Hepatocyte (in vitro differentiated cells): ENCODE measurements around the gene LASP1NB.

Source experiments
- DNase-seq: peaks from one replicate; pipeline ENCODE4 v3.0.0-alpha.2; 2016; ENCODE audit warnings: low spot score
- H2AFZ ChIP-seq: fragments of 200-600 bp; sonication (generic); 2 replicates; pipeline ENCODE4 v1.6.0; 2016; ENCODE audit warnings: antibody characterized with exemption, mild to moderate bottlenecking
- H3K27ac ChIP-seq: fragments of 200-600 bp; sonication (generic); 2 replicates; pipeline ENCODE4 v1.5.1; 2016; ENCODE audit warnings: mild to moderate bottlenecking
- H3K27me3 ChIP-seq: fragments of 200-600 bp; sonication (generic); 2 replicates; pipeline ENCODE4 v1.6.1; 2016
- H3K36me3 ChIP-seq: fragments of 200-600 bp; sonication (generic); replicated peaks from 2 replicates; pipeline ENCODE4 v1.5.1; 2016; ENCODE audit warnings: low read depth; ENCODE audit not compliant: insufficient read depth
- H3K4me1 ChIP-seq: fragments of 200-600 bp; sonication (generic); 2 replicates; pipeline ENCODE4 v1.5.1; 2016; ENCODE audit warnings: mild to moderate bottlenecking, moderate library complexity; ENCODE audit not compliant: insufficient read depth
- H3K4me2 ChIP-seq: fragments of 200-600 bp; sonication (generic); 2 replicates; pipeline ENCODE4 v1.6.0; 2016
- H3K4me3 ChIP-seq: fragments of 200-600 bp; sonication (generic); 2 replicates; pipeline ENCODE4 v1.5.1; 2016; ENCODE audit warnings: mild to moderate bottlenecking
- H3K79me2 ChIP-seq: fragments of 200-600 bp; sonication (generic); 2 replicates; pipeline ENCODE4 v1.6.0; 2017; ENCODE audit warnings: mild to moderate bottlenecking
- H3K9me2 ChIP-seq: fragments of 200-600 bp; sonication (generic); replicated peaks from 2 replicates; pipeline ENCODE4 v1.6.0; 2017; ENCODE audit warnings: mild to moderate bottlenecking; ENCODE audit not compliant: insufficient read depth
- H3K9me3 ChIP-seq: fragments of 200-600 bp; sonication (generic); 2 replicates; pipeline ENCODE4 v1.5.1; 2016; ENCODE audit warnings: low read depth, mild to moderate bottlenecking
- H4K20me1 ChIP-seq: fragments of 200-600 bp; sonication (generic); 2 replicates; pipeline ENCODE4 v1.6.0; 2016; ENCODE audit warnings: mild to moderate bottlenecking; ENCODE audit not compliant: insufficient read depth, poor library complexity, severe bottlenecking
- CTCF ChIP-seq: fragments of 200-600 bp; sonication (generic); IDR thresholded peaks from 2 replicates; pipeline ENCODE4 v1.5.1; 2016; ENCODE audit warnings: antibody characterized with exemption, mild to moderate bottlenecking; ENCODE audit not compliant: poor library complexity
- EZH2 ChIP-seq: fragments of 200-600 bp; sonication (generic); IDR thresholded peaks from 2 replicates; pipeline ENCODE4 v1.6.1; 2016; ENCODE audit warnings: antibody characterized with exemption, mild to moderate bottlenecking, borderline replicate concordance
- EZH2phosphoT487 ChIP-seq: fragments of 200-600 bp; sonication (generic); IDR thresholded peaks from one replicate; pipeline ENCODE4 v1.6.1; 2018; ENCODE audit warnings: antibody characterized with exemption, mild to moderate bottlenecking, low read depth, moderate library complexity; ENCODE audit not compliant: unreplicated experiment, severe bottlenecking
- WGBS: methylation state at CpG from one replicate; pipeline ENCODE4 v1.1.6; 2016; ENCODE audit warnings: low lambda C conversion rate; ENCODE audit errors: missing lambda C conversion rate; 5-methylcytosine and 5-hydroxymethylcytosine counted together

Gene LASP1NB

GRCh38 chr17:38885044-38885727 lies 40.2 kb upstream of the LASP1NB start:
- peak; percentile 73 for DNase-seq
- peaks cover 98% of the 10 kb centered on the region for H3K79me2 ChIP-seq
- no peaks in the 10 kb centered on the region for H3K36me3 ChIP-seq
- peak overlapping the region; percentile 65 for H3K4me2 ChIP-seq
- TF ChIP-seq CTCF: no peak
- no peak for TF ChIP-seq EZH2phosphoT487
- TF ChIP-seq EZH2: no peak
- no peak overlapping the region for H2AFZ ChIP-seq
- H3K9me2 ChIP-seq: no peaks in the 10 kb centered on the region
- H3K4me1 ChIP-seq: peaks cover 66% of the 10 kb centered on the region
- no peaks in the 10 kb centered on the region for H3K9me3 ChIP-seq
- H4K20me1 ChIP-seq: peaks cover 98% of the 10 kb centered on the region
- peak overlapping the region; percentile 84 for H3K27ac ChIP-seq
- no peaks in the 10 kb centered on the region for H3K27me3 ChIP-seq
- 72% methylated on average over 9 of the region's 9 CpGs for WGBS
- H3K4me3 ChIP-seq: no peak overlapping the region

GRCh38 chr17:38885728-38886642 lies 39.4 kb upstream of the LASP1NB start:
- no peaks in the 10 kb centered on the region for H3K9me2 ChIP-seq
- H2AFZ ChIP-seq: no peak overlapping the region
- peaks cover 97% of the 10 kb centered on the region for H3K79me2 ChIP-seq
- TF ChIP-seq EZH2phosphoT487 (no peak), EZH2 (no peak), CTCF (no peak)
- peak overlapping the region; percentile 43 for H3K4me2 ChIP-seq
- H3K36me3 ChIP-seq: no peaks in the 10 kb centered on the region
- peaks cover 98% of the 10 kb centered on the region for H4K20me1 ChIP-seq
- DNase-seq: peak; percentile 67
- peaks cover 58% of the 10 kb centered on the region for H3K4me1 ChIP-seq
- H3K27me3 ChIP-seq: no peaks in the 10 kb centered on the region
- peak overlapping the region; percentile 66 for H3K27ac ChIP-seq
- WGBS: 43% methylated on average over 10 of the region's 11 CpGs
- H3K4me3 ChIP-seq: no peak overlapping the region
- H3K9me3 ChIP-seq: no peaks in the 10 kb centered on the region

- Histone ChIP-seq H4K20me1 (peaks cover 94% of the 10 kb centered on the region), H3K9me2 (no peaks in the 10 kb centered on the region), H2AFZ (no peak overlapping the region), H3K4me2 (peak overlapping the region; percentile 43), H3K4me1 (peaks cover 51% of the 10 kb centered on the region), H3K27me3 (no peaks in the 10 kb centered on the region), H3K27ac (peak overlapping the region; percentile 66), H3K36me3 (no peaks in the 10 kb centered on the region), H3K79me2 (peaks cover 92% of the 10 kb centered on the region), H3K4me3 (no peak overlapping the region), H3K9me3 (no peaks in the 10 kb centered on the region)
- TF ChIP-seq EZH2 (no peak), CTCF (no peak), EZH2phosphoT487 (no peak)
- no peak for DNase-seq
- WGBS: 78% methylated on average over 8 of the region's 8 CpGs
Observed at GRCh38 chr17:38886643-38887010, 38.8 kb upstream of the LASP1NB start.
